SU-DHL-6 (cell line): Measurements from ENCODE around the gene SELENOF.

ENCODE experiments used
- H2AFZ ChIP-seq: fragments of 200-600 bp; sonication (generic); 2 replicates; pipeline ENCODE4 v1.6.1; 2014; ENCODE audit warnings: low read depth, mild to moderate bottlenecking, moderate library complexity, mixed read lengths, antibody characterized with exemption, low read length; ENCODE audit not compliant: severe bottlenecking
- H3F3A ChIP-seq: fragments of 200-600 bp; shearing (Covaris generic); 2 replicates; pipeline ENCODE4 v1.6.0; 2016; ENCODE audit warnings: antibody characterized with exemption, mild to moderate bottlenecking; ENCODE audit not compliant: insufficient read depth
- H3K27ac ChIP-seq: fragments of 200-600 bp; sonication (generic); 2 replicates; pipeline ENCODE4 v1.5.1; 2016; ENCODE audit warnings: low read depth, mild to moderate bottlenecking, low read length, moderate library complexity, mixed read lengths
- H3K27me3 ChIP-seq: fragments of 200-600 bp; sonication (generic), shearing (Covaris generic); 2 replicates; pipeline ENCODE4 v1.6.0; 2014; ENCODE audit warnings: mild to moderate bottlenecking, low read length
- H3K36me3 ChIP-seq: fragments of 200-600 bp; sonication (generic); 2 replicates; pipeline ENCODE4 v1.6.1; 2014; ENCODE audit warnings: mild to moderate bottlenecking, low read length, mixed read lengths
- H3K4me2 ChIP-seq: fragments of 300-600, 200-600 bp; shearing (Covaris generic), sonication (generic); 2 replicates; pipeline ENCODE4 v1.6.0; 2014; ENCODE audit warnings: low read length, low read depth, mild to moderate bottlenecking; ENCODE audit not compliant: poor library complexity, severe bottlenecking
- H3K4me3 ChIP-seq: fragments of 200-600 bp; sonication (generic); 2 replicates; pipeline ENCODE4 v1.5.1; 2014; ENCODE audit warnings: antibody characterized with exemption, low read length, mild to moderate bottlenecking, mixed read lengths; ENCODE audit not compliant: insufficient read depth, poor library complexity, severe bottlenecking
- H3K79me2 ChIP-seq: fragments of 200-600 bp; sonication (generic); 2 replicates; pipeline ENCODE4 v1.6.1; 2014; ENCODE audit warnings: mild to moderate bottlenecking, low read length, moderate library complexity; ENCODE audit not compliant: insufficient read depth
- H3K9ac ChIP-seq: fragments of 200-600 bp; sonication (generic); 2 replicates; pipeline ENCODE4 v1.7.0; 2014; ENCODE audit warnings: mild to moderate bottlenecking, low read length
- H3K9me2 ChIP-seq: fragments of 200-600 bp; sonication (generic); replicated peaks from 2 replicates; pipeline ENCODE4 v1.6.1; 2014; ENCODE audit warnings: low read length; ENCODE audit not compliant: insufficient read depth
- H3K9me3 ChIP-seq: fragments of 200-600 bp; sonication (generic); 2 replicates; pipeline ENCODE4 v1.6.1; 2014; ENCODE audit warnings: low read length, mixed read lengths; ENCODE audit not compliant: insufficient read depth
- H4K20me1 ChIP-seq: fragments of 200-600 bp; sonication (generic); 2 replicates; pipeline ENCODE4 v1.6.1; 2014; ENCODE audit warnings: low read depth, mild to moderate bottlenecking, antibody characterized with exemption, low read length, moderate library complexity, mixed read lengths
- CTCF ChIP-seq: fragments of 200-600 bp; sonication (generic); IDR thresholded peaks from one replicate; pipeline ENCODE4 v1.5.1; 2017; ENCODE audit warnings: antibody characterized with exemption, mild to moderate bottlenecking, low read length, moderate library complexity; ENCODE audit not compliant: insufficient read depth, poor library complexity, severe bottlenecking
- EZH2phosphoT487 ChIP-seq: fragments of 200-600 bp; sonication (generic), shearing (Covaris generic); conservative IDR thresholded peaks from 2 replicates; pipeline ENCODE4 v1.6.1; 2018; ENCODE audit warnings: mild to moderate bottlenecking, antibody characterized with exemption, low read length, moderate library complexity, mixed read lengths

SELENOF gene

GRCh38 chr1:86933562-86934377, 19.8 kb upstream of the SELENOF start:
- TF ChIP-seq EZH2phosphoT487 (no peak), CTCF (no peak)

GRCh38 chr1:86933051-86933450, 19.1 kb upstream of the SELENOF start:
- peak overlapping the region; percentile 34 for H3K9ac ChIP-seq
- TF ChIP-seq EZH2phosphoT487 (no peak), CTCF (no peak)
- H3K79me2 ChIP-seq = peaks cover 100% of the 10 kb centered on the region
- H3K27me3 ChIP-seq = no peaks in the 10 kb centered on the region
- H3K9me2 ChIP-seq = no peaks in the 10 kb centered on the region
- H3F3A ChIP-seq = peaks cover 56% of the 10 kb centered on the region
- peak overlapping the region; percentile 14 for H3K4me3 ChIP-seq
- H2AFZ ChIP-seq = no peak overlapping the region
- no peaks in the 10 kb centered on the region for H3K9me3 ChIP-seq
- H3K36me3 ChIP-seq = 0 out of 2 replicates have a peak, but pooled peaks cover 2% of the 10 kb centered on the region
- peak overlapping the region; percentile 65 for H3K27ac ChIP-seq
- H3K4me2 ChIP-seq = peak overlapping the region; percentile 91
- H4K20me1 ChIP-seq = peaks cover 25% of the 10 kb centered on the region

More at GRCh38 chr1:86933562-86934377, 19.8 kb upstream of the SELENOF start:
- Histone ChIP-seq H3K36me3 (0 out of 2 replicates have a peak, but pooled peaks cover 2% of the 10 kb centered on the region), H3K79me2 (peaks cover 100% of the 10 kb centered on the region), H3F3A (peaks cover 49% of the 10 kb centered on the region), H3K4me2 (peak overlapping the region; percentile 91), H3K27ac (peak overlapping the region; percentile 65), H4K20me1 (peaks cover 18% of the 10 kb centered on the region), H3K9me3 (no peaks in the 10 kb centered on the region), H3K9ac (peak overlapping the region; percentile 34), H3K4me3 (peak overlapping the region; percentile 7), H2AFZ (no peak overlapping the region), H3K27me3 (no peaks in the 10 kb centered on the region), H3K9me2 (no peaks in the 10 kb centered on the region)

GRCh38 chr1:86928819-86929218, 14.9 kb upstream of the SELENOF start:
- Histone ChIP-seq H3K4me3 (no peak overlapping the region), H3K79me2 (peaks cover 100% of the 10 kb centered on the region), H3K4me2 (peak overlapping the region; percentile 91), H3K27me3 (no peaks in the 10 kb centered on the region), H3K9me2 (no peaks in the 10 kb centered on the region), H3K9me3 (peaks cover 10% of the 10 kb centered on the region; the same call in 1 of the 2 replicates), H3K9ac (no peak overlapping the region), H3K36me3 (0 out of 2 replicates have a peak, but pooled peaks cover 3% of the 10 kb centered on the region), H3F3A (peaks cover 76% of the 10 kb centered on the region), H3K27ac (peak overlapping the region; percentile 65; the same call in 1 of the 2 replicates), H4K20me1 (peaks cover 44% of the 10 kb centered on the region), H2AFZ (no peak overlapping the region)
- no peak for TF ChIP-seq CTCF
- no peak for TF ChIP-seq EZH2phosphoT487
